ENCODE measurements around the gene ASB11.
"Not testable (repeated sequence)": the region's sequence is repeated elsewhere in the genome, so short reads cannot be mapped to it uniquely, and the experiment has no call there.

The ASB11 gene

DNA sequence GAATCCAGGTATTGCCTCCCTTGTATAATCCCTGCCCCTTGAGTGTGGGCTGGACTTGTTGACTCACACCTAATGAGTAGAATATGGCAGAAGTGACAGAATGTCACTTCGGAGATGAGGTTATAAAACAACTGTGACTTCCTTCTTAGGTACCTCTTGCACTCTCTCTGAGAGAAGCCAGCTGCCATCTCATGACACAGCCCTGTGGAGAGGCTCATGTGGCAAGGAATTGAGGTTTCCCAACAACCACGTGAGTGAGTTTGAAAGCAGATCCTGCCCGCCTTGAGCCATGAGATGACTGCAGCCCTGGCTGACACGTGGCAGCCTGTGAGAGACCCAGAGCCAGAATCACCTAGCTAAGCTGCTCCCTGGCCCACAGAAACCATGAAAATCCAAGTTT, 13.5 kb downstream of the ASB11 start:
- DNase-seq, result no peak

DNA sequence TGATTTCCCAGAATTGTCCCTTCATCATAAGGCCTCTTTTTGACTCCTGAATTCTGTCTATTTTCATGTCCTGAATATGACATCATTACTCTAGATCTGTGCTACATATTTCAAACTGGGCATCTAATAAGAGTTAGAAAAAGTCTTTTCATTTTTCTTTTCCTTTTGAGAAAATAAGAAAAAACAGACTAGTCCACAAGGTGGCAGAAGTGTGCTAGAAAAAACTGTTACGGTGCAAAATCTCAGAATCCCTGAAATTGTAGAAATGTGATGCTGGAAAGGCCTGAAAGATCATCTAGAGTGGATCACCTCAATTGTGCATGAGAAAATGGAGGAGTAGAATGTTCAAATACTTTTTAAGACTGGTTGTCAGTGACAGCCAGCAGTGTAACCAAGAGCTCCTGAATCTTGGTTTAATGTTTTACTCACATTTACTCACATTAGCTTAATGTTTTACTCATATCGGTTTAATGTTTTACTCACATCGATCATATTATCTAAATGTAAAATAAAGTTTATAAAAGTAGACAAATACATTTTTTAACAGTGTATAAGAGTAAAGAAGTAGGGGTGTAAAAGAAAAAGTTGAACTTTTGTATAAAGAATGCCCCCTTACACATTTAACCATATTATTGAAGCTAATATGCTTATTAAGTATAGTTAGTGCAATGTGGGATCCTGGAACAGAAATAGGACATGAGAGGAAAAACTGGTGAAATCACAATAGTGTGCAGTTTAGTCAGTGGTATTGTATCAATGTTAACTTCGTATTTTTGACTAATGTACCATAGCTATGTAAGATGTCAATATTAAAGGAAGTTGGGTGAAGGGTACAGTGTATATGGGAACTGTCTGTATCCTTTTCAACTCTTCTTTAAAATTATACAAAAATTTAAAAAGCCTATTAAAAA, 15.2 kb downstream of the ASB11 start:
- DNase-seq, result no peak

DNA sequence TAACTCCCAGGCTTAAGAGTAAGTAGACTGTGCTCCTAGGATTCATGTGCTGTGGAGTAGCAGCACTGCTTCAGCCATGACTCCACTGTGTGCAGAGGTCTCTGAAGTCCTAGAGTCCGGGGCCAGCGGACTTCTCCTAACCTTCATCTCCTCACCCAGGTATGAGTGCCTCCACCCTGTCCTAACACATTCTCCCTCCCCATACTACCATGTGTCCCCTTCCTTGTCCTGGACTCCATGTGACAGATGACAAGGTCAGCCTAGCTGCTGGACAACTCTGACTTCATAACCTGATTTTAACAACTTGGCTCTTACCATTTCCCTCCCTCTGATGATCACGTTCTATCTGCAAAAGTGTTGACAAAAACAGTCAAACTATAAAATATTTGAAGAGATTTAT, 16.7 kb downstream of the ASB11 start:
- DNase-seq, result no peak

DNA sequence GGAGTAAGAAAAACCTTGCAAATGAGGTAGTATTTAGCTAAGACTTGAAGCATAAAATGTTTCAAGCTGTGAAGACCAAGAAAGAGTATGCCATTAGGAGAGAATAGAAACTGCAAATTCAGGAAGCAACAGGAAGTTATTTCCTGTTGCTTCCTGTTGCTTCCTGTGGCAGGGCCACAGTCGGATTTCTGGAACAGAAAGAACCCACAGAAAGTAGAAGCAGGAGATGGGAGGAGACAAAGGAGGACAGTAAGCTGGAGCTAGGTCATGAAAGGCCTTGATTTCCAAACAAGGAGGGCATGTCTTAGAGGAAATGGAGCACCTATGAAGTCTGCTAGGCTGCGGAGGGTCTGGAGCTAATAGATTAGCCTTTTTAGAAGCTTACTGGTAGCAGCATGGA, 17.2 kb downstream of the ASB11 start:
- no peak for DNase-seq

DNA sequence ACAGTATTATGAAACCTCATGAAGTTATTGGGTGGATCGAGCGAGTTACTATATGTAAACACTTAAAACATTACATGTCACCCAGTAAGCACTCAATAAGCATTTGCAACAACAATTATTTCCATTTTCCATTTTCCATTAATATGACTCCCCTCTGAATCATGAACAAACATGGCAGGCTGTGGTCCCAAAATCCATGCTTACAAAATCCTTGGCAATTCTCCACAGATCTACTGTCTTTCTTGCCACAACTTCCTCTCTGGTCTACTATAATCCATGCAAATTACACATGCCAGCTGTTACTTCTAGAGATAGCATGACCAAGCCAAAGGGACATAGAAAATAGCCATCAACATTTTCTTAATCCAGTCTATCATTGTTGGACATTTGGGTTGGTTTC, 22.0 kb downstream of the ASB11 start:
- DNase-seq, result no peak

DNA sequence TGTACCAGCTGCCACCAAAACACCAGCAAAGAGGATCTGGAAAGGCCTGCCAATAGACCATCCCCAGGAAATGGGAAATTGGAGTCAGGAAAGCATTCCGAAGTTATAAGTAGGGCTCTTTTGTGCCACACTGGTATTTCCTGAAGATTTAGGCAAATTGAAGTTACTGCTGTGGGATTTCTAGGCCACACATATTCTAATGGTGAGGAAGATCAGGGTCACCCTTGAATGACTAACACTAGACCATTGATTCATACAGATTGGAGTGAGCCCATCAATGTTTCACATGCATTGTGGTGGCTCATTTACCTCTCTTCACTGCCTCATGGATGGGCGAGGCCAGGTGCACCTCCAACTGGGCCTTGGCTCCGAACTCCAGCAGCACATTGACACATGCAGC, 22.6 kb downstream of the ASB11 start:
- DNase-seq, result no peak

DNA sequence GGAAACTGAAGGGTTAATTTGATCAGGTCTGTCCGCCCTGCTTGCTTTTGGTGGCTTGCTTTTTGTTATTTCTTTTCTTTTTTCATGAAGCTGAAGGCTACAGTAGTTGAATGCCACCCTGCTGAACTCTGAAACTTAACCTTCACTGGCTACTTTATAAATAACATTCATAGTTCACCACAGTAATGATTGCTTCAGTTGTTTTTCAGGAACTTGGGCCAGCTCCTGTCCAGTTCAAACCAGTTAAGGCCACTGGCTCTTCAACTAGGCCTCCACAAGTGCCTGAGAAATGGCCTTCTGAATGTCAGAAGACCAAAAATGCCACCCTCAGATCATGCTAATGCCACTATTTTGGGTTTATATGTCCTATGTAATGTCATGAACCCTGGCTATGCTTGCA, 37.8 kb downstream of the ASB11 start:
- no peak for DNase-seq

DNA sequence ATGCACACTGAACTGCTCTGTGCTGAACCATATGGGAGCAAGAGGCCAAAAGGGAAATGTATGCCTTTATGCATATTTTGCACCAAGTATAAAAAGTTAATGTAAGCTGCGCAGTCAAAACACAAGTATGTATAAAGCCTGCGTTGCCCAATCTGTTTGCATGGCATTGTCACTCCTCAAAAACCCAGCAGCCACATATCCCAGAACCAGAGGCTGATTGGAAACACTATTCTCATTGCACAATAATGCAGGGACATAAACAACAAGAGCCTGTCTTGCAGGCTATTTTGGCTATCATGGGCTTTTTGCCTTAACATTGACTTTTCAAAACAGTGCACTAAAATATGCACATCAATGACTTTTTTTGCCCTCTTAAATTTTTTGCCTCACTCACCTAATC, 40.5 kb downstream of the ASB11 start:
- DNase-seq, result no peak

DNA sequence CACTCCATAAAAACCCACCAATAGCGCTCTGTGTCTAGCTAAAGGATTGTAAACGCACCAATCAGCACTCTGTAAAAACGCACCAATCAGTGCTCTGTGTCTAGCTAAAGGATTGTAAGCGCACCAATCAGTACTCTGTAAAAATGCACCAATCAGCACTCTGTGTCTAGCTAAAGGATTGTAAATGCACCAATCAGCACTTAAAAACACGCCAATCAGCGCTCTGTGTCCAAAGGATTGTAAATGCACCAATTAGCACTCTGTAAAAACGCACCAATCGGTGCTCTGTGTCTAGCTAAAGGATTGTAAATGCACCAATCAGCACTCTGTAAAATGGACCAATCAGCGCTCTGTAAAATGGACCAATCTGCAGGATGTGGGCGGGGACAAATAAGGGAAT, 42.2 kb downstream of the ASB11 start:
- DNase-seq, result not testable (repeated sequence)

DNA sequence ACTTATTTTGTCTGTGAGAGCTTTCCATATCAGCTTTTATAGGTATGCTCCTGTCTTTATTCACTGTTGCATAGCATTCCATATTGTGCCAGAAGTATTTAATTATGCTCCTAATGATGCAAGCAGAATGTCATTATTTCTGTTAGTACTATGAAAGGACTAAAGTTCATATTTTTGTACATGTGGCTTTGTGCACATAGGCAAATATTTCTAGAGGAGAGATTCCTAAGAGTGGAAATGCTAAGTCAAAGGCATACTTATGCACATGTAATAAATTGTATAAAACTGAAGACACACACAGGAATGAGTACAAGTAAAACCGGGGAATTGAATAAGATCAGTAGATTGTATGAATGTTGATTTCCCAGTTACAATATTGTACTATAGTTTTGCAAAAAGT, 43.7 kb downstream of the ASB11 start:
- no peak for DNase-seq

DNA sequence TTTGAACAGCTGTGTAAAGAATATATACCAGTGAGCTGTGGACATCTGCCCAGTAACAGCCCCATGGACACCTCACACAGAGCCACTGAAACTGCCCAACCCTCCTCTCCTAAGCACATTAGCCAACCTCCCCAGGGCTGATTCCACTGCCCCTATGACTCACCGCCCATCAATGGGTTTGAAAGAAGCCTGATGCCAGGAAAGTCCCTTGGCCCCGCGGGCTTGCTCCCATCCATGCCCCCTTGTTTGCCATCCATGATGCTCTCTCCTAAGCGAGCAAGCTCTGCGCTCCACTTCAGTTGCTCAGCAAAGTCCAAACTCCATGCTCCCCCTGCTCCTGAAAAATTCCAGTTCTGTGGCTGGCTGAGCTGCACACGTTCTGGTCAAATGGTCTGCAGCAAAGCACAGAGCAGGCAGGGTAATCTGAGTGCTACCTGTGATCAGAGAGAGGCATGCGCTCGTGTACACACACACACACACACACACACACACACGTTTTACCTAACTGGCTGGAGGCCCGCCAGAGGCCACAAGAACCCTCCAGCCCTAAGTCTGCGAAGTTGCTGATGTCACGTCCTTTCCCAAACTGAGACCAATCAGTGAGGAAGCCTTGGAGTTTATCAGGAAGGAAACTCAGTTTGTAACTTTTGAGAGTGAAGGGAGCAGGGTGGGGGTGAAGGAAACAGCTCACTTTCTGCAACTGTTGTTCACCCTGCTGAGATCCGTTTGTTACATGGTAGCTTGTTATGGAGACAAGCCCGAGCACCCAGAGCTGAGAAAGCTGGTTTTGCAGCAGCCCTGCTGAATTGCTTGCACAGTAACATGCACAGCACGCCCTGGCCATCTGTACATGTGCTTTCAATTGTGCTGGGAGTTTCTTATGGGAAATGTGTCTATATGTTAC, 45.6 kb downstream of the ASB11 start, which contains the start of gene ASB9:
Gene ASB9, minus strand, starts transcription at position 466 of the 904 bp plus-strand sequence. Its CDS starts 209 bp downstream, at position 257.
- DNase-seq, result peak; percentile 40

DNA sequence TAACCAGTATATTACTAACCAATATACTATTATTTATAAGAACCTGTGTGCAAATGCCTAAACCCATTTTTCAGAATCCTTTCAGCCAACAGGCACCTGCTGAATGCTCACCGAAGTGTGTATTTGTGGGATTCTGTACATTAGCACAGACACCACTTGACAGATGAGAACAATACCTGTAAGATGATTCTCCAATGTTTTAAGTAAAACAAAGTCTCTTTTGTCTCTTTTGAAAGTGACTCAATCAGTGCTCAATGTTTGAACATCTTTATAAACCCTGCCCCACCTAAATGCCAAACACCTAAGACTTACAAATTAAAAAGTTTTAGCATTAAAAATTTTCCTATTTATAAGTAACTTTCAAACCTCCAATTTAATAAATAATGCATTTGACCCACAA, 46.3 kb downstream of the ASB11 start:
- DNase-seq, result peak; percentile 40

DNA sequence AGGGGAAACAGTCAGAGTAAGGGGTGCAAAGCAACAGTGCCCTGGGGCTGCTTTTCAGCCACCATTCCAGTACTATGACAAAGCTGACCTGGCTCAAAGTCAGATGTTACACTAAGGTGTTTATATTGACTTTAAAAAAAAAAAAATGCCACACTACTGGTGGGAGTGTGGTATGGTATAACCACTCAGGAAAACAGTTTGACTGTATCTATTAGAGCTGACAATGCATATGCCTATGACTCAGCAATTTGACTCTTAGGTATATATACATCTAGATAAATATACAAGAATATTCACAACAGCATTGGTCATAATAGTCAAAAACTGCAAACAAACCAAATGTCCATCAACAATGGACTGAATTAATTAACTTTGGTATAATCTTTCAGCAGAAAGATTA, 60.6 kb downstream of the ASB11 start:
- DNase-seq, result no peak

DNA sequence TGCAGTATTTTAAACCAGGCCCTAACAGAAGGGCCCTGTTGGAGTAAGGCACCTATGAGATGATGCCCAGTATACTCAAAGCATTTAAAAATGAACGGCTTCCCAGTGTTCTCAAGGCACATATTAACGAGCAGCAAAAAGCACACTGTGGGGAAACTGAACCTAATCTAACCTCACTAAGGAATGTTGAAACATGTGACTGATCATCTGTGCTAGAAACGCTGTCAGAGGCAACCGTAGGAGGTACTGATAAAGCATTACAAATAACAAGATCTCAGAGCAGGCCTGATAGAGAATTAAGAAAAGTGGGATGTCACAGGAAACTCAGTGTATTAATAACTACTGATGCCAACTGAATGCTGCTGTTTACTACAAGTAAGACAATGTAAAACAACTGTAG, 69.5 kb downstream of the ASB11 start:
- no peak for DNase-seq

DNA sequence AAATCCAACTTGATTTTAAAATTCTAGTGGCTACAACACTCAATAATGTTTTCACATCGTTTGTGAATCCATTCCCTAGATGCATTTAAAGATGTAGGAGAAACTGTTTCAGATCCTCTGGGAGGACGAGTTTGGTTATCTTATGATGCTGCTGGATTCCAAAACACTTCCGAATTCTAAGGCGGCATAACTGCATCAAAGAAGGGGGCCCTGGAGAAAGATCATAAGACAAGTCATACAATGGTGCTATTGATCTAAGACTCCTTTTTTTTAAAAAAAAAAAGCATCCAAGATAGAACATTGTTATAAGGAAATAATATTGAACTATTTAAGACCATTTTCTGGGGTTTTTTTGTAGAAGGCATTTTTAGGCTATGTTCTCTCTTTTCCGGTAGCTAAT, 71.0 kb downstream of the ASB11 start:
- DNase-seq, result no peak

DNA sequence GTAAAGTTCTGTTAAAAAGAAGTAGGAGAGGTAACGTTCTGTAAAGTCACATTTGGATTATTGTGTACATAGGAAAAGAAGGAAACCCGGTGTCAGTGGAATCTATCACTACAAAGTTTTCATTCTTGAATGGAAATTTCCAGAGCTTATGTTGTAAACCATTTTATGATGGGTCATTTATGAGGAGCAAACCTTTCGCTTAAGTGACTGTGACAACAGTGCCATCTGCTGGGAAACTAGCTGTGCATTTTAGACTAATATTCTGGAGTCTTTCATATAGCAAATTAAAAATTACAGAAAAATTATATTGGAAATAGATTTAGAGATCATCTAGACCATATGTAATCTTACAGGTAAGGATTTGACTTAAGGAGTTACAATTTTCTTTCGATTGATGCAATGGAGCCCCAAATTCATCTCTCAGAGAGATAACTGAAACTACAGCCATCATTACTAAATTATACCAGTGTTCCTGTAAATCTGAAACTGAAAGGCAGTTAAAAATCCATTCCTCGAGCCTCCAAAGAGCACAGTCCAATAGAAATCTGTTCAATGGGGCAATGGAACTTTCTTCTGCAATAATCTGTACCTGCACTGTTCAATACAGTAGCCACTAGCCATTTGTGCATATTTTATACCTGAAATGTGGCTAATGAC, 72.4 kb downstream of the ASB11 start:
- DNase-seq, result peak; percentile 19

DNA sequence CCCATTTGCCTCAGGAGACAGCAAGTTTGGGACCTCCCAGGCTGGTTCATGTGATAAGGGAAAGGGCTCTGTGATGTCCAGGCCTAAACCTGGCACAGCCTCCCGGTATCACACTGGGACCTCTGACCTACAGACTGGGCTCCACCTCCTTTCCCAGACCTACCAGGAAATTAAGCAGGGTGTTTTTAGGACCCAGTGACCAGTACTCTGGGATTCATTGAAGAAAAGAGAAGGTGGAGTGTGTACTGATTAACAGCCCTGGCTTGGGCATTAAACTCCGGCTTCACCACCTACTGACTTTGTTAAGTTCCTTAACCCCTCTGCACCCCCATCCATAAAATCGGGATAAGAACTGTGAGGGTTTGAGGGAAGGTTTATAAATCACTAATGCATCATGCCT, 74.1 kb downstream of the ASB11 start:
- no peak for DNase-seq

DNA sequence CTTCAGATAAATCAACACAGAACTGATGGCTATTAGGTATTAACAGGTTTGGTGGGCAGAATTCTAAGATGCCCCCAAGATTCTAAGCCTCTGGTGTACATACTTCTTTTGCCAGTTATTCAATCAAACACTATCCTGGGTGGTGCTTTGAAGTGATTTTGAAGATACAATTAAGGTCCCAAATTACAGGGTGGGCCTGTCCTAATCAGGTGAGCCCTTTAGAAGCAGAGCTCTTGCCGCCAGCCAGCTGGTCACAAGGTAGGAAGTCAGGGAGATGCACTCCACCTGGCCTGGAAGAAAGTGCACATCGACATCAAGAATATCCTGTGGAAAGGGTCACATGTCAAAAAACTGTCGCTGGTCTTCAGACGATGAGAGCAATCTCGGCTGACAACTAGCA, 75.0 kb downstream of the ASB11 start:
- no peak for DNase-seq

DNA sequence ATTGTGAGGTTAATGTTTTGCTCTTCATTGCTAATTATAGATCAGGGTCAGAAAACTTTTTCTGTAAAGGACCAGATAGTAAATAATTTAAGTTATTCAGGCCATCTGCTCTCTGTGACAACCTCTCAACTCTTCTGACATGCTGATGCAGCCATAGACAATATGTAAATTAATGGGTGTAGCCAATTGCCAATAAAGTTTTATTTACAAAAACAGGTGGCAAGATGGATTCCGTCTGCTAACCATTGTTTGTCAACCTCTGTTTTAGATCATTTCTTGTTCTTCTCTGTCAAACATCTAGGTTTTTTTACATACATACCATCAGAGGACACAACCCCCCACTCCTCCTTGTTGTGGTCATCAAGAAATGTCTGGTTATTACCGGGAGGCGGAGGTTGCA, 79.3 kb downstream of the ASB11 start:
- DNase-seq, result no peak

DNA sequence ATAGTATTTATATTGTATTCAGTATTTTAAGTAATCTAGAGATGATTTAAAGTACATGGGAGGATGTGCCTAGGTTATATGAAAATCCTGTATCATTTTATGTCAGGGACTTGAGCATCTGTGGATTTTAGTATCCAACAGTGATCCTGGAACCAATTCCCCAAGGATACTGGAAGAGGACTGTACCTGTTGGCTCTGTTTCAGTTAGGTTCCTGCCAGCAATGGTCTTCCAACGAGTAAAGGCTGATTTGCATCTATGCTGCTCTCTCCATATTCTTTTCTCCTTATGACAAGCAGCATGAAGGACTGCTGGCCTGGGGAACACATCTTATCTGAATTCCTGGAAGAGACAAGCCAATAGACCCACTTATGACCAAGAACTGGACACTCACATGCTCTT, 80.4 kb downstream of the ASB11 start:
- no peak for DNase-seq

DNA sequence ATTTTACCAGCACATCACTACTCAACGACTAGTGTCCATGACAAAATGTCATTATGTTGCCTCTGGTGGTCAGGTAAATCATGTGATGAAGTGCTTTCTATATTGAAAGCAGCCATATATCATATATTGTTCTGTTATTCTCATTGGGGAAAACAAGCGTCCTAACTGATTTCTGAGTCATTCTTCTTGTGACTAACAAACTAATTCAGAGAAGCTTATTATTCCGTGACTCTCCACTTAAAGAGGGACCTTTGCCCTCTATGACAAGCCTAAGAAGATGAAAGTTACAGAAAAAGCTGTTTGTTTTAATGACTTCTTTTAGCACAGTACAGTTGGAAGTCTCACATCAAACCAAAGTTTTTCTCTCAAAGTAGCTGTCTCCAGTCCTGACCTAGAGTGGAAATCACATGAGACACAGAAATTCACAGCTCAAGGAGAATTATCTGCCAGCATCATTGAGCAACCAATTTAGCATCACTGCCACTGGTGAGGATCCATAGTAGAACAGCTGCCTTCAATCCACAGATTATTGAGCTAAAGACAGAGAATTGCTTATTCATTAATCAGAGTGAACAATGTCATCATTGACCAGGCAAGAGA, 81.9 kb downstream of the ASB11 start:
- no peak for DNase-seq

Measured in NCI-H748 treated with DMSO at 0.1 percent for 48 hours (cell line).